Measurements from ENCODE around the gene ZSCAN26. TPM values are rescaled to one million over a fixed set of nuclear protein-coding genes. Genes with fewer than 3 reads are reported as not detected.

The ZSCAN26 gene
- total RNA-seq, 1 experiment from 2014 or later, result 6.6 TPM

DNA sequence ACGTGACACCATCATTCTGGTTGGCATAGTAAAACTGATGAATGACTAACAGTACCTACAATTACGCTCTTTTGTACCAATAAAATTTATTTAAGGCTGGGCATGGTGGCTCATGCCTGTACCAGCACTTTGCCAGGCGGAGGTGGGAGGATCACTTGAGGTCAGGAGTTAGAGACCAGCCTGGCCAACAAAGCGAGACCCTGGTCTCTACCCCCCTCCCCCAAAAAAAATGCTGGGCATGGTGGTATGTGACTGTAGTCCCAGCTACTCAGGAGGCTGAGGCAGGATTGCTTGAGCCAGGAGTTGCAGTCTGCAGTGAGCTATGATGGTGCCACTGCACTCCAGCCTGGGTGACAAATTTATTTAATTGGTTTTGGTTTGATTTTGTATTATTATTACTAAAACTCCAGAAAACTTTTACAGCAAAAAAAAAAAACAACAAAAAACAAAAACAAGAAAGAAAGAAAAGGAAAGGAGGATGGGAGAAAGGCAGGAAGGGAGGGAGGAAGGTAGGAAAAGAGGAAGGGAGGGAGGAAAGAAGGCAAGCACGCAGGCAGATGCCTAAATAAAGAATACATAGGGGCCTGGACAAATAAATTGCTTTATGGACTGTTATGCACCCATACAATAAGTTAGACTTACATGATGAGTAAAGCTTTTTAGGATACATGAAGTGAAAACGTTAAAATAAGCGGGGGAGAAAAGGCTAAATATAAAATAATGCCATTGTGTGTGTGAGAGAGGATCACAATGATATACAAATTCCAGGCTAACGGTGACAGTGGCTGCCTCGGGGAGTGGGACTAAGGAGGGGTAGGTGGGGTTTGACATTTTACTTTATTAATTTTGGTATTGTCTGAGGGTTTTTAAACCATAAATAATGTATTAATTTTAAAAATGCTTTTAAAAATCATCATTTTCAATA, 42.5 kb upstream of the ZSCAN26 start:
- Mint-ChIP-seq H3K36me3 (peaks cover 23% of the 10 kb centered on the region), H3K9me3 (no peaks in the 10 kb centered on the region), H3K4me1 (peaks cover 10% of the 10 kb centered on the region), H3K27me3 (ENCODE audit: low read depth) (peaks cover 54% of the 10 kb centered on the region), H3K27ac (no peak overlapping the region), H3K4me3 (peak overlapping the region; percentile 94)
- TF ChIP-seq ZNF425 (CRISPR knock-in tag; conservative IDR thresholded peaks at IDR 0.05) (no peak), HMGXB4 (CRISPR knock-in tag; IDR thresholded peaks at IDR 0.05) (no peak), EMX1 (CRISPR knock-in tag; IDR thresholded peaks at IDR 0.05) (no peak), ZNF416 (CRISPR knock-in tag; IDR thresholded peaks at IDR 0.05) (no peak), NR2C2 (CRISPR knock-in tag; IDR thresholded peaks at IDR 0.05) (no peak), E2F1 (CRISPR knock-in tag; IDR thresholded peaks at IDR 0.05) (no peak), JUN (CRISPR knock-in tag; IDR thresholded peaks at IDR 0.05) (no peak), ATF1 (CRISPR knock-in tag; IDR thresholded peaks at IDR 0.05) (no peak), CREB1 (CRISPR knock-in tag; IDR thresholded peaks at IDR 0.05) (no peak), ZNF232 (CRISPR knock-in tag; IDR thresholded peaks at IDR 0.05) (no peak), MYBL2 (CRISPR knock-in tag; IDR thresholded peaks at IDR 0.05) (no peak), TEAD1 (CRISPR knock-in tag; IDR thresholded peaks at IDR 0.05) (no peak), CBFB (CRISPR knock-in tag; IDR thresholded peaks at IDR 0.05; ENCODE audit: low read depth) (no peak)
- TF ChIP-seq, protein P1, sequence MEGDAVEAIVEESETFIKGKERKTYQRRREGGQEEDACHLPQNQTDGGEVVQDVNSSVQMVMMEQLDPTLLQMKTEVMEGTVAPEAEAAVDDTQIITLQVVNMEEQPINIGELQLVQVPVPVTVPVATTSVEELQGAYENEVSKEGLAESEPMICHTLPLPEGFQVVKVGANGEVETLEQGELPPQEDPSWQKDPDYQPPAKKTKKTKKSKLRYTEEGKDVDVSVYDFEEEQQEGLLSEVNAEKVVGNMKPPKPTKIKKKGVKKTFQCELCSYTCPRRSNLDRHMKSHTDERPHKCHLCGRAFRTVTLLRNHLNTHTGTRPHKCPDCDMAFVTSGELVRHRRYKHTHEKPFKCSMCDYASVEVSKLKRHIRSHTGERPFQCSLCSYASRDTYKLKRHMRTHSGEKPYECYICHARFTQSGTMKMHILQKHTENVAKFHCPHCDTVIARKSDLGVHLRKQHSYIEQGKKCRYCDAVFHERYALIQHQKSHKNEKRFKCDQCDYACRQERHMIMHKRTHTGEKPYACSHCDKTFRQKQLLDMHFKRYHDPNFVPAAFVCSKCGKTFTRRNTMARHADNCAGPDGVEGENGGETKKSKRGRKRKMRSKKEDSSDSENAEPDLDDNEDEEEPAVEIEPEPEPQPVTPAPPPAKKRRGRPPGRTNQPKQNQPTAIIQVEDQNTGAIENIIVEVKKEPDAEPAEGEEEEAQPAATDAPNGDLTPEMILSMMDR (IDR thresholded peaks at IDR 0.05), result no peak
- TF ChIP-seq, protein P2, sequence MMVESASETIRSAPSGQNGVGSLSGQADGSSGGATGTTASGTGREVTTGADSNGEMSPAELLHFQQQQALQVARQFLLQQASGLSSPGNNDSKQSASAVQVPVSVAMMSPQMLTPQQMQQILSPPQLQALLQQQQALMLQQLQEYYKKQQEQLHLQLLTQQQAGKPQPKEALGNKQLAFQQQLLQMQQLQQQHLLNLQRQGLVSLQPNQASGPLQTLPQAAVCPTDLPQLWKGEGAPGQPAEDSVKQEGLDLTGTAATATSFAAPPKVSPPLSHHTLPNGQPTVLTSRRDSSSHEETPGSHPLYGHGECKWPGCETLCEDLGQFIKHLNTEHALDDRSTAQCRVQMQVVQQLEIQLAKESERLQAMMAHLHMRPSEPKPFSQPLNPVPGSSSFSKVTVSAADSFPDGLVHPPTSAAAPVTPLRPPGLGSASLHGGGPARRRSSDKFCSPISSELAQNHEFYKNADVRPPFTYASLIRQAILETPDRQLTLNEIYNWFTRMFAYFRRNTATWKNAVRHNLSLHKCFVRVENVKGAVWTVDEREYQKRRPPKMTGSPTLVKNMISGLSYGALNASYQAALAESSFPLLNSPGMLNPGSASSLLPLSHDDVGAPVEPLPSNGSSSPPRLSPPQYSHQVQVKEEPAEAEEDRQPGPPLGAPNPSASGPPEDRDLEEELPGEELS (CRISPR knock-in tag; IDR thresholded peaks at IDR 0.05), result no peak
- TF ChIP-seq, protein P3, sequence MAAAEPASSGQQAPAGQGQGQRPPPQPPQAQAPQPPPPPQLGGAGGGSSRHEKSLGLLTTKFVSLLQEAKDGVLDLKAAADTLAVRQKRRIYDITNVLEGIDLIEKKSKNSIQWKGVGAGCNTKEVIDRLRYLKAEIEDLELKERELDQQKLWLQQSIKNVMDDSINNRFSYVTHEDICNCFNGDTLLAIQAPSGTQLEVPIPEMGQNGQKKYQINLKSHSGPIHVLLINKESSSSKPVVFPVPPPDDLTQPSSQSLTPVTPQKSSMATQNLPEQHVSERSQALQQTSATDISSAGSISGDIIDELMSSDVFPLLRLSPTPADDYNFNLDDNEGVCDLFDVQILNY (CRISPR knock-in tag; IDR thresholded peaks at IDR 0.05), result no peak
- TF ChIP-seq, protein P4, sequence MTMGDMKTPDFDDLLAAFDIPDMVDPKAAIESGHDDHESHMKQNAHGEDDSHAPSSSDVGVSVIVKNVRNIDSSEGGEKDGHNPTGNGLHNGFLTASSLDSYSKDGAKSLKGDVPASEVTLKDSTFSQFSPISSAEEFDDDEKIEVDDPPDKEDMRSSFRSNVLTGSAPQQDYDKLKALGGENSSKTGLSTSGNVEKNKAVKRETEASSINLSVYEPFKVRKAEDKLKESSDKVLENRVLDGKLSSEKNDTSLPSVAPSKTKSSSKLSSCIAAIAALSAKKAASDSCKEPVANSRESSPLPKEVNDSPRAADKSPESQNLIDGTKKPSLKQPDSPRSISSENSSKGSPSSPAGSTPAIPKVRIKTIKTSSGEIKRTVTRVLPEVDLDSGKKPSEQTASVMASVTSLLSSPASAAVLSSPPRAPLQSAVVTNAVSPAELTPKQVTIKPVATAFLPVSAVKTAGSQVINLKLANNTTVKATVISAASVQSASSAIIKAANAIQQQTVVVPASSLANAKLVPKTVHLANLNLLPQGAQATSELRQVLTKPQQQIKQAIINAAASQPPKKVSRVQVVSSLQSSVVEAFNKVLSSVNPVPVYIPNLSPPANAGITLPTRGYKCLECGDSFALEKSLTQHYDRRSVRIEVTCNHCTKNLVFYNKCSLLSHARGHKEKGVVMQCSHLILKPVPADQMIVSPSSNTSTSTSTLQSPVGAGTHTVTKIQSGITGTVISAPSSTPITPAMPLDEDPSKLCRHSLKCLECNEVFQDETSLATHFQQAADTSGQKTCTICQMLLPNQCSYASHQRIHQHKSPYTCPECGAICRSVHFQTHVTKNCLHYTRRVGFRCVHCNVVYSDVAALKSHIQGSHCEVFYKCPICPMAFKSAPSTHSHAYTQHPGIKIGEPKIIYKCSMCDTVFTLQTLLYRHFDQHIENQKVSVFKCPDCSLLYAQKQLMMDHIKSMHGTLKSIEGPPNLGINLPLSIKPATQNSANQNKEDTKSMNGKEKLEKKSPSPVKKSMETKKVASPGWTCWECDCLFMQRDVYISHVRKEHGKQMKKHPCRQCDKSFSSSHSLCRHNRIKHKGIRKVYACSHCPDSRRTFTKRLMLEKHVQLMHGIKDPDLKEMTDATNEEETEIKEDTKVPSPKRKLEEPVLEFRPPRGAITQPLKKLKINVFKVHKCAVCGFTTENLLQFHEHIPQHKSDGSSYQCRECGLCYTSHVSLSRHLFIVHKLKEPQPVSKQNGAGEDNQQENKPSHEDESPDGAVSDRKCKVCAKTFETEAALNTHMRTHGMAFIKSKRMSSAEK (CRISPR knock-in tag; IDR thresholded peaks at IDR 0.05; ENCODE audit: borderline replicate concordance), result no peak
- ChIA-PET POLR2A (interaction anchor here (1.4 kb wide), 1 partner anchor 83 kb away, joined by 7 read pairs; the partner anchor contains the start of gene ZKSCAN8), CTCF (no interaction called here)
- DNase-seq (ENCODE audit: low spot score) (no peak), ATAC-seq (peak; percentile 13; the same call in 1 of the 2 replicates)

Measured in WTC11 (cell line).